ENCODE results near the gene IPO4.
"Not testable (repeated sequence)": the region's sequence is repeated elsewhere in the genome, so short reads cannot be mapped to it uniquely, and the experiment has no call there.

Gene IPO4

GRCh38 chr14:24215495-24216344 is 27.1 kb upstream of the IPO4 start, which contains the start of gene MDP1:
Gene MDP1 (minus strand): TSS chr14:24216066. CDS start chr14:24215955, 111 bp downstream.
- peak; percentile 96 for DNase-seq

DNA sequence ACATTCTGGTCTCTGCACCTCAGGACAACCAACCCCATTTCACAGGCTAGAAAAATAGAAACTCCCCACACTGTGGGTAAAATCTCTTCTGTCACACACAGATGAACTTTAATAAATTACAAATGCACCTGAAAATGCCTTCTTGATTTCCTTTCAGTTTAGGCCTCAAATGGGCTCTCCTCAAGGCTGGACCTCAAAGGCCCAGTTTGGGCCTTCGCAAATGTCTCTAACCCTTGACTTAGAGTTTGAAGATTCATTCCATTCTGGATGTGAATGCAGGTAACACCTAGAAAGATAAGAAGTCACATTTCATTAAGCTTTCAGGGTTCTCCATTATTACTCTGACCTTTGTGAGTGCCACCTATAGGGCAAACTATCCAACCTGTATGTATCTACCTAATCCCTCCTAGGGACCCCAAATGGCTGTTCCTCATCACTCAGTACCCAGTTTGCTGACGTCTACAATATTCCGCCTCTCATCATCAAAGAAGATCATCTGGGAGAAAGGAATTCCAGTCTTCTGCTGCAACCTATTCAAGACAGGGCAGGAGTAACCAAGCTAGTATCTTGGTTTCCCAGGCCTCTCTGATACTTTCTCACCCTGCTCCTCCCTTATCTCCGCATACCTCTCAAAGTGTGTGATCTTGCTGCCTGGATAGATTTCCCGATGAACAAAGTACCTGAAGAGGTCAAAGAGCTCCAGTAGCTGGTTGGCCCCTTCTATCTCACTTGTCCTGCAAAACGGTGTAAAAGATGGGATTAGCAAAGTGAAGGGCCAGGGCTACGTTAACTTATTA is 25.4 kb upstream of the IPO4 start:
- no peak for DNase-seq

- DNase-seq, result peak; percentile 99
Observed at GRCh38 chr14:24212924-24213865, 24.6 kb upstream of the IPO4 start, which contains the start of gene CHMP4A. Gene CHMP4A (minus strand): TSS chr14:24213488. CDS start chr14:24213439, 49 bp downstream.

GRCh38 chr14:24211311-24211710 is 22.7 kb upstream of the IPO4 start:
- DNase-seq, result no peak

- no peak for DNase-seq
Observed at GRCh38 chr14:24207625-24208024, 19.0 kb upstream of the IPO4 start.

GRCh38 chr14:24207104-24207551 is 18.5 kb upstream of the IPO4 start:
- no peak for DNase-seq

- no peak for DNase-seq
Observed at GRCh38 chr14:24206260-24207103, 17.9 kb upstream of the IPO4 start.

- no peak for DNase-seq
Observed at GRCh38 chr14:24204163-24205146, 15.8 kb upstream of the IPO4 start.

GRCh38 chr14:24203249-24203886 is 14.8 kb upstream of the IPO4 start:
- DNase-seq, result not testable (repeated sequence)

DNA sequence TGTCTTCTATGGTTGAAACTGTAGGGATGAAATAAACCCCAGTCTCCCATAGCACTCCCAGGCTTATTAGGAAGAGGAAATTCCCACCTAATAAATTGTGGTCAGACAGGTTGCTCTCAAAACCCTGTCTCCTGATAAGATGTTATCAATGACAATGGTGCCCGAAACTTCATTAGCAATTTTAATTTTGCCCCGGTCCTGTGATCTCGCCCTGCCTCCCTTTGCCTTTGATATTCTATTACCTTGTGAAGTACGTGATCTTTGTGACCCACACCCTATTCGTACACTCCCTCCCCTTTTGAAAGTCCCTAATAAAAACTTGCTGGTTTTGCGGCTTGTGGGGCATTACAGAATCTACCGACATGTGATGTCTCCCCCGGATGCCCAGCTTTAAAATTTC is 13.9 kb upstream of the IPO4 start:
- not testable (repeated sequence) for DNase-seq

- no peak for DNase-seq
Observed at GRCh38 chr14:24198814-24199524, 10.4 kb upstream of the IPO4 start.

DNA sequence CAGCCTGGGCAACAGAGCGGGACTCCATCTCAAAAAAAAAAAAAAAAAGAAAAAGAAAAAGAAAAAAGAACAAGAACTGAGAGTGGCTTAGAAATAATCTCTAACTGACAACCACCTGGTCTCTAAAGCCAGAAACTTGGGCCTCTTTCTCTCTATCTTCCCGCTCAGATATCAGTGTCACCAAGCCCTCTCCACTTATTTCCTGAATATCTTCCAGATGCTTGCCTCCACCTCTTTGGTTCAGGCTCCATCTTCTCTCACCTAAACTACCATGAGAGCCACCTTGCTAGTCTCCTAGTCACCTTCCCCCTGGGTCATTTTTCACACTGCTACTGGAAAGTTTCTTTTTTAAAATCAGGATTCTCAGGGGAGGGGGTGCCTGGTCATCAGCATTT is 8.4 kb upstream of the IPO4 start:
- no peak for DNase-seq

DNA sequence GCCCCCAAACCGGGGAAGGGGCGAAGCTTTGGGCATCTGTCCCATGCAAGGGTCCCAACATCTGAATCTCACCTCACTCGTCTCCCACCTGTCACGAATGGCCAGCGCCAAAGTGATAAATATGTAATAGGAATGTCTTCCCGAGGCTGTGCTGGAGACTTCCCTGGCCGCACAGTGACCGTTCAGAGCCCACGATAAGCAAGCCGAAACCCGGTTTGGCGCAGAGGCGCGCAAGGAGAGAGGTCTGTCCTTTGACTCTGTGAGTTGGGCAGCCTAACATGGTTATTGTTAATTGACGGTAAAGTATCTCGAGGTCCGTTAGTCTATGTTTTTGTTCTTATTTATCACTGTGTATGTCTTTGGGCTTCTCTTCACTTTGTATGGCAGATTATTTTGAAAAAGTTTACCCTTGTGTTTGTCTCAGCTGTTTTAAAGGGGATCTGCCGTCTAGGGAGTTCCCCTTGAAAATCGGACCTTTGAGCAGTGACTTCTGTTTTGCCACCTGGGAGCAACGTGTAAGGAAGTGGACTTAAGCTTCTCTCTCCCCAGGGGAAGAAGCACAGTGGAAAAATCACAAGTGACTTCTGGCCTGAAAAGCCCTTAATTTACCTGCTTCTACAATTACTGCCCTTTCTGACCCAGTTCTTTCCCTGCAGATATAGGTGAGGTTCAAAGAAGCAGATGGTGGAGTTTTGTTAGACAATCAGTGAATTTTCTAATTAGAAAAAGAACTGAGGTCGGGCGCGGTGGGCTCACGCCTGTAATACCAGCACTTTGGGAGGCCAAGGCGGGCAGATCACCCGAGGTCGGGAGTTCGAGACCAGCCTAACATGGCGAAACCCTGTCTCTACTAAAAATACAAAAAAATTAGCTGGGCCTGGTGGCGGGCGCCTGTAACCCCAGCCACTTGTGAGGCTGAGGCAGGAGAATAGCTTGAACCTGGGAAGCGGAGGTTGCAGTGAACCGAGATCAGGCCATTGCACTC is 7.7 kb upstream of the IPO4 start:
- peak; percentile 25 for DNase-seq

- peak; percentile 93 for DNase-seq
Observed at GRCh38 chr14:24195186-24196070, 6.8 kb upstream of the IPO4 start, which contains the start of gene TM9SF1. Gene TM9SF1 (minus strand): TSS chr14:24195441. CDS start chr14:24195019, 422 bp downstream.

DNA sequence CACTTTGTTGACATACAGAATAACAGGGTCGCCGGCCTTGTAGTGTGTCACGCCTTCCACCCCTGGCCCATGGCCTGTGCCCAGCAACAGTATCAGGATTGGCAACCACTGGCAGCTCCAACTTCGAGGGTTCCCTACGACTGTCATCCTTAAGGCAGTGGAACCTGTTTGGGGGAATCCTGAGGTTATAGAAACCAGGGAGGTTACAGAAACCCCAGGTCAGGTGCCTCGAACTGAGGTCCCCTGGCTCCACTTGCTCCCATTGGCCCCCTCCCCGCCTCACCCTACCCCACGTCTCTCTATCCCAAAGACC is 6.2 kb upstream of the IPO4 start:
- DNase-seq, result no peak

DNA sequence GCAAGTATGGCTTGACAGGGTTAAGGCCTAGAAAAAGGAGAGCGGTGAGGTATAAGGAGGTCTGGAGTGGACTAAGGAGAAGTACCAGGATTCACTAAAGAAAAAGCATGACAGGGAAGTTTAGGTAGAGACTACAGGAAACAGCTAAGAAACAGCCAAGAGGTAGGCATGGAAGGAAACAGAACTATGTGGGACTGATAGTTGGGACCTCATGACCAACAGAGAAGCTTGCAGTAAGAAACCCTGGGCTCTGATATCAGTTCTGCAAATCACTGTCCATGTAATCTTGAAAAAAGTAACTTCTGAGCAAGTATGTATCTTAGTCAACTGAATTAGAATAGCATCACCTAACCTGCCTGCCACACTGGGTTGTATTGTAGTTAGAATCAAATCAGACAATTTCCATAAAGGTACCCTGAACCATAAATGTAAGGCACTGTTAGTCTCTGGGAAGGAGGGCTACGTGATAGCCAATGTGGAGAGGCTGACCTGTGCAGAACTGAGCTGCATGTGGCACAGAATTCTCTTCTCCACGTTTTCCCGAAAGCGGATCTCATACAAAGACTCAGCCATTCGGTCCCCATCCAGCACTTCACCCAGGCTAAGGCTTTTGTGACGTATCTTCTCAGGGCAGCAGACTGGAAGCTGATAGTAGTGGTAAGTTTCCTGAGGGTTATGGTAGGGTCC is 5.7 kb upstream of the IPO4 start:
- no peak for DNase-seq

All from eye (tissue), 1 donor.